Breast epithelium (tissue), 4 donors: ENCODE measurements around the gene PHGDH. TPM values are rescaled to one million over a fixed set of nuclear protein-coding genes. Genes with fewer than 3 reads are reported as not detected.

Experiments used
- DNase-seq, 2 donors: peaks; one replicate each; pipeline ENCODE4 v3.0.0-alpha.2; 2019; ENCODE audit warnings: low spot score in 2 of 2
- H3K27ac ChIP-seq, 2 donors: fragments of 200-600 bp; sonication (generic) in 1 of 2; one replicate each; pipeline ENCODE4 v1.5.1; 2016 to 2019; ENCODE audit warnings: mild to moderate bottlenecking in 1 of 2
- H3K27me3 ChIP-seq, 2 donors: fragments of 200-600 bp; sonication (generic) in 1 of 2; one replicate each; pipeline versions ENCODE4 v1.5.1 to v1.6.0; 2017 to 2019; ENCODE audit warnings: control low read depth in 1 of 2, mild to moderate bottlenecking in 1 of 2
- H3K36me3 ChIP-seq: fragments of 200-600 bp; one replicate; pipeline ENCODE4 v1.5.1; 2019
- H3K4me1 ChIP-seq, 2 donors: fragments of 200-600 bp; sonication (generic); one replicate each; pipeline ENCODE4 v1.5.1; 2016 to 2019; ENCODE audit warnings: control low read depth in 1 of 2
- H3K4me3 ChIP-seq, 3 donors: fragments of 200-600 bp; sonication (generic); 1 replicate in 2 of 3; 2 replicates in 1 of 3; pipeline ENCODE4 v1.5.1; 2016 to 2019; ENCODE audit warnings: mild to moderate bottlenecking in 3 of 3, moderate library complexity in 2 of 3
- H3K9me3 ChIP-seq, 2 donors: fragments of 200-600 bp; sonication (generic) in 1 of 2; one replicate each; pipeline ENCODE4 v1.5.1; 2016 to 2019; ENCODE audit warnings: control low read depth in 1 of 2
- CTCF ChIP-seq, 3 donors: fragments of 450-650 bp; IDR thresholded peaks; one replicate each; pipeline ENCODE4 v1.5.1; 2016 to 2017; ENCODE audit warnings: antibody characterized with exemption in 3 of 3, mild to moderate bottlenecking in 3 of 3, moderate library complexity in 3 of 3
- POLR2A ChIP-seq: fragments of 450-650 bp; IDR thresholded peaks from one replicate; pipeline ENCODE4 v1.6.1; 2016; ENCODE audit warnings: antibody characterized with exemption, mild to moderate bottlenecking, moderate library complexity
- POLR2AphosphoS5 ChIP-seq, 3 donors: sonication (generic); formaldehyde crosslinking; IDR thresholded peaks; one replicate each; pipeline ENCODE4 v1.6.1; 2017; ENCODE audit warnings: antibody characterized with exemption in 3 of 3
- intact Hi-C: fragments of 100-400 bp; cut with DNase I; formaldehyde crosslinking; loops from one replicate; pipeline ENCODE4 v1.15.1; 2023; ENCODE audit warnings: low total_unique reads
- total RNA-seq, 3 donors: library from RNA; depleted of rRNA; stranded (reverse); fragments of >200 nt; gene quantifications; one replicate each; pipeline ENCODE4 v1.1.0, GENCODE V29; 2016

The PHGDH gene
- total RNA-seq, 3 donors from 2014 or later: 6.1 to 54.7 (median 17.7) TPM

GRCh38 chr1:119713039-119713748 lies 1.5 kb downstream of the PHGDH start:
- Histone ChIP-seq H3K4me1 (peaks cover 0 to 6% of the 10 kb centered on the region in 2 donors), H3K9me3 (no peaks in the 10 kb centered on the region), H3K4me3 (peak overlapping the region in 2 of 3 donors; percentile 68 to 74), H3K27me3 (no peaks in the 10 kb centered on the region), H3K36me3 (no peaks in the 10 kb centered on the region), H3K27ac (peak overlapping the region; percentile 79 to 88)
- no peak for DNase-seq
- intact Hi-C loops: no loop called here
- TF ChIP-seq POLR2A (no peak), CTCF (IDR thresholded peaks at IDR 0.05) (no peak), POLR2AphosphoS5 (IDR thresholded peaks at IDR 0.05) (no peak)

GRCh38 chr1:119713749-119714456 lies 2.2 kb downstream of the PHGDH start:
- no peak for TF ChIP-seq POLR2A
- TF ChIP-seq CTCF (IDR thresholded peaks at IDR 0.05): no peak
- TF ChIP-seq POLR2AphosphoS5 (IDR thresholded peaks at IDR 0.05): no peak
- Histone ChIP-seq H3K27ac (peak overlapping the region; percentile 79 to 88), H3K4me3 (peak overlapping the region in 1 of 3 donors; percentile 68), H3K4me1 (peaks cover 0 to 6% of the 10 kb centered on the region in 2 donors), H3K9me3 (no peaks in the 10 kb centered on the region), H3K36me3 (no peaks in the 10 kb centered on the region), H3K27me3 (no peaks in the 10 kb centered on the region)
- intact Hi-C loops: no loop called here
- no peak for DNase-seq

DNA sequence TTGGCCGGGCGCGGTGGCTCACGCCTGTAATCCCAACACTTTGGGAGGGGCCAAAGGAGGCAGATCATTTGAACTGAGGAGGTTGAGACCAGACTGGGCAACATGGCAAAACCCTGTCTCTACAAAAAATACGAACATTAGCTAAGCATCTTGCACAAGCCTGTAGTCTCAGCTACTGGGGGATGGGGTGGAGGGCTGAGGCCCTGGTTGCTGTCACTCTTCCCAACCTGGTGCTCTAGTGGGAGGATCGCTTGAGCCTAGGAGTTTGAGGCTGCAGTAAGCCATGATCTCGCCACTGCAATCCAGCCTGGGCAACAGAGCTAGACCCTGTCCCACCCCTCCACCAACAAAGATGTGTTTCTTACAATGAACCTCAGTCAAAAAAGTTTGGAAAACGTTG lies 2.8 kb downstream of the PHGDH start:
- Histone ChIP-seq H3K27ac (peak overlapping the region in 1 of 2 donors; percentile 88), H3K9me3 (no peaks in the 10 kb centered on the region), H3K27me3 (no peaks in the 10 kb centered on the region), H3K4me3 (no peak overlapping the region), H3K36me3 (no peaks in the 10 kb centered on the region), H3K4me1 (peaks cover 0 to 6% of the 10 kb centered on the region in 2 donors)
- intact Hi-C loops: no loop called here
- no peak for TF ChIP-seq CTCF (IDR thresholded peaks at IDR 0.05)
- TF ChIP-seq POLR2AphosphoS5 (IDR thresholded peaks at IDR 0.05): no peak
- TF ChIP-seq POLR2A: no peak
- no peak for DNase-seq

GRCh38 chr1:119715542-119715941 lies 3.8 kb downstream of the PHGDH start:
- H3K9me3 ChIP-seq: no peaks in the 10 kb centered on the region
- DNase-seq: no peak
- no peak overlapping the region for H3K27ac ChIP-seq
- H3K4me1 ChIP-seq: peaks cover 0 to 6% of the 10 kb centered on the region in 2 donors
- H3K36me3 ChIP-seq: no peaks in the 10 kb centered on the region
- intact Hi-C loops: no loop called here
- no peak overlapping the region for H3K4me3 ChIP-seq
- no peak for TF ChIP-seq CTCF (IDR thresholded peaks at IDR 0.05)
- no peak for TF ChIP-seq POLR2AphosphoS5 (IDR thresholded peaks at IDR 0.05)
- no peak for TF ChIP-seq POLR2A
- H3K27me3 ChIP-seq: no peaks in the 10 kb centered on the region

- no peaks in the 10 kb centered on the region for H3K9me3 ChIP-seq
- TF ChIP-seq CTCF (IDR thresholded peaks at IDR 0.05): no peak
- no peaks in the 10 kb centered on the region for H3K27me3 ChIP-seq
- intact Hi-C loops: no loop called here
- H3K4me1 ChIP-seq: peaks cover 0 to under 1% of the 10 kb centered on the region in 2 donors
- H3K27ac ChIP-seq: no peak overlapping the region
- no peak overlapping the region for H3K4me3 ChIP-seq
- no peaks in the 10 kb centered on the region for H3K36me3 ChIP-seq
- DNase-seq: no peak
These were observed 6.7 kb downstream of the PHGDH start for GRCh38 chr1:119718409-119718808.
